Glomerular endothelial cell (primary cell): ENCODE results near the gene TYRO3. TPM values are rescaled to one million over a fixed set of nuclear protein-coding genes. Genes with fewer than 3 reads are reported as not detected.
A peak's percentile ranks its signal among the peaks of the same experiment; 100 is the strongest.
"Not testable (repeated sequence)": the region's sequence is repeated elsewhere in the genome, so short reads cannot be mapped to it uniquely, and the experiment has no call there.

Experiments
- DNase-seq: peaks from one replicate; pipeline ENCODE4 v3.0.0-alpha.2; 2011; ENCODE audit warnings: low read depth, low spot score; ENCODE audit errors: extremely low read depth
- total RNA-seq: library from RNA; depleted of rRNA; stranded (reverse); fragments of >200 nt; gene quantifications from 2 replicates; pipeline ENCODE4 v1.2.3, GENCODE V29; 2015

The TYRO3 gene
- total RNA-seq, 1 donor from 2014 or later, result 9.5 TPM

DNA sequence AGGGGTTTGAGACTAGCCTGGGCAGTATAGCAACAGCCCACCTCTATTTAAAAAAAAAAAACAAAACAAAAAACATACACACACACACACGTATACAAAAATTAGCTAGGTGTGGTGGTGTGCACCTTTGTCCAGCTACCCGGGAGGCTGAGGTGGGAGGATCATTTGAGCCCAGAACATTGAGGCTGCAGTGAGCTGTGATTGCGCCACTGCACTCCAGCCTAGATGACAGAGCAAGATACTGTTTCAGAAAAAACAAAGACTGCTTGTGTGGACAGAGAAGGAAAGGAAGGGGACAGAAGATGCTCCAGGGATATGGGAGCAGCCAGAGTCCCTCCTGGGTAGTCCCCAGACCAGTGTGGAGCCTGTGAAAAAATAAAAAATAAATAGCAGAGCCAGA, 12.9 kb downstream of the TYRO3 start:
- DNase-seq, result no peak

GRCh38 chr15:41572866-41573265, 13.9 kb downstream of the TYRO3 start:
- no peak for DNase-seq

DNA sequence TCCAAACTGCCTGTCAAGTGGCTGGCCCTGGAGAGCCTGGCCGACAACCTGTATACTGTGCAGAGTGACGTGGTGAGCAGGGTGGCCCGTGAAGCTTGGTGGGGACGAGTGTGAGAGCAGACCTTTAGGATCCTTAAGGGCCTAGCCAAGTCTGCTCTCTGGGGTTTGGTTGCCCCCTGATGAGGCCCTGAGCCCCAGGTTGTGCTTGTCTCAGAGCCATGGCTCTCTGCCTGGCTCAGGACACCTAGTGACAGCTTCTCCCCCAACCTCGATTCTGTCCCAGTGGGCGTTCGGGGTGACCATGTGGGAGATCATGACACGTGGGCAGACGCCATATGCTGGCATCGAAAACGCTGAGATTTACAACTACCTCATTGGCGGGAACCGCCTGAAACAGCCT, 14.4 kb downstream of the TYRO3 start:
- no peak for DNase-seq

DNA sequence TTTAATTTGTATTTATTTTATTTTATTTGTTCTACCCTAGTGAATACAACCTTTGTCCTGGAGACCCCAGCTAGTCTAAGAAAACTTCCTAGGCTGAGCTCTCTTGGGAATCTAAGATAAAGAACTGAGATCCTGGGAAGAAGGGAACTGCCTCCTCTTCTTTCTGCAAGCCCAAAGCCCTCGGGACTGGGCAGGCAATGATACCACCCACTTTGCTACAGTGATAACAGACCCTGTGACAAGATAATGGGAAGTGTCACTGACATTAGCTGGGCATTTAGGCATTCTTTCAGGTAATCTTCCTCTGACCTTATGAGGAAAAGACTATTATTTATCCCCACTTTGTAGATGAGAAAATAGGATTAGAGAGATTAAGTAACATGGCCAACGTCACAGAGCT, 15.1 kb downstream of the TYRO3 start:
- no peak for DNase-seq

DNA sequence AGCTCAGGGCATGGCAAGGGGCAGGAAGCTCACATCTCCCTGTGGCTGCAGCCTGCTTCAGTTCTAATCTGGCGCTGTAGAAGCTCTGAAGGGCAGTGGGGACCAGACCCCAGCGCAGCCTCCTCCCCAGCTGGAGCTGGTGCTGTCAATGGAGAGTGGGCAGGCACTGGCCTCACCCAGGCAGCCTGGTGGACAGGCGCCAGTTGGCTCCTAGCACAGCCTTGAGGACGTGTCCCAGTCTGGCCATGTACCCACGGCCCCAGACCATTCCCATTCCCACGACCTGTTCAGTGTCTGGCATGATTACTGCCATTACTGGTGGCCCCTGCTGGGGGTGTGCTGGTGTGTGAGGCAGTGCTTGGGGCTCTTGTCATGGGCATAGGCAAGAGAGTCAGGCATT, 16.3 kb downstream of the TYRO3 start:
- no peak for DNase-seq

DNA sequence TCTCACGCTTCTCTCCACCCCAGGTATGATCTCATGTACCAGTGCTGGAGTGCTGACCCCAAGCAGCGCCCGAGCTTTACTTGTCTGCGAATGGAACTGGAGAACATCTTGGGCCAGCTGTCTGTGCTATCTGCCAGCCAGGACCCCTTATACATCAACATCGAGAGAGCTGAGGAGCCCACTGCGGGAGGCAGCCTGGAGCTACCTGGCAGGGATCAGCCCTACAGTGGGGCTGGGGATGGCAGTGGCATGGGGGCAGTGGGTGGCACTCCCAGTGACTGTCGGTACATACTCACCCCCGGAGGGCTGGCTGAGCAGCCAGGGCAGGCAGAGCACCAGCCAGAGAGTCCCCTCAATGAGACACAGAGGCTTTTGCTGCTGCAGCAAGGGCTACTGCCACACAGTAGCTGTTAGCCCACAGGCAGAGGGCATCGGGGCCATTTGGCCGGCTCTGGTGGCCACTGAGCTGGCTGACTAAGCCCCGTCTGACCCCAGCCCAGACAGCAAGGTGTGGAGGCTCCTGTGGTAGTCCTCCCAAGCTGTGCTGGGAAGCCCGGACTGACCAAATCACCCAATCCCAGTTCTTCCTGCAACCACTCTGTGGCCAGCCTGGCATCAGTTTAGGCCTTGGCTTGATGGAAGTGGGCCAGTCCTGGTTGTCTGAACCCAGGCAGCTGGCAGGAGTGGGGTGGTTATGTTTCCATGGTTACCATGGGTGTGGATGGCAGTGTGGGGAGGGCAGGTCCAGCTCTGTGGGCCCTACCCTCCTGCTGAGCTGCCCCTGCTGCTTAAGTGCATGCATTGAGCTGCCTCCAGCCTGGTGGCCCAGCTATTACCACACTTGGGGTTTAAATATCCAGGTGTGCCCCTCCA, 19.1 kb downstream of the TYRO3 start:
- DNase-seq, result no peak

DNA sequence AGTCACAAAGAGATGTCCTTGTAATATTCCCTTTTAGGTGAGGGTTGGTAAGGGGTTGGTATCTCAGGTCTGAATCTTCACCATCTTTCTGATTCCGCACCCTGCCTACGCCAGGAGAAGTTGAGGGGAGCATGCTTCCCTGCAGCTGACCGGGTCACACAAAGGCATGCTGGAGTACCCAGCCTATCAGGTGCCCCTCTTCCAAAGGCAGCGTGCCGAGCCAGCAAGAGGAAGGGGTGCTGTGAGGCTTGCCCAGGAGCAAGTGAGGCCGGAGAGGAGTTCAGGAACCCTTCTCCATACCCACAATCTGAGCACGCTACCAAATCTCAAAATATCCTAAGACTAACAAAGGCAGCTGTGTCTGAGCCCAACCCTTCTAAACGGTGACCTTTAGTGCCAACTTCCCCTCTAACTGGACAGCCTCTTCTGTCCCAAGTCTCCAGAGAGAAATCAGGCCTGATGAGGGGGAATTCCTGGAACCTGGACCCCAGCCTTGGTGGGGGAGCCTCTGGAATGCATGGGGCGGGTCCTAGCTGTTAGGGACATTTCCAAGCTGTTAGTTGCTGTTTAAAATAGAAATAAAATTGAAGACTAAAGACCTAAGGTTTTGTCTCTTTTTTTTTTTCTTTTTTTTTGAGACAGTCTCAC, 19.8 kb downstream of the TYRO3 start:
- no peak for DNase-seq

- DNase-seq, result no peak
Observed at GRCh38 chr15:41581110-41581509, 22.1 kb downstream of the TYRO3 start.

- DNase-seq, result no peak
Observed at GRCh38 chr15:41583795-41584194, 24.8 kb downstream of the TYRO3 start.

GRCh38 chr15:41584636-41585126, 25.7 kb downstream of the TYRO3 start:
- DNase-seq, result no peak

- DNase-seq, result peak; percentile 22
Observed at GRCh38 chr15:41585127-41586047, 26.4 kb downstream of the TYRO3 start.

GRCh38 chr15:41586531-41587282, 27.7 kb downstream of the TYRO3 start:
- DNase-seq, result not testable (repeated sequence)

GRCh38 chr15:41589018-41589417, 30.0 kb downstream of the TYRO3 start:
- not testable (repeated sequence) for DNase-seq

- not testable (repeated sequence) for DNase-seq
Observed at GRCh38 chr15:41589571-41589970, 30.6 kb downstream of the TYRO3 start.

- DNase-seq, result not testable (repeated sequence)
Observed at GRCh38 chr15:41591217-41591616, 32.2 kb downstream of the TYRO3 start.

- not testable (repeated sequence) for DNase-seq
Observed at GRCh38 chr15:41592718-41593117, 33.7 kb downstream of the TYRO3 start.

GRCh38 chr15:41594801-41595746, 36.1 kb downstream of the TYRO3 start:
- DNase-seq, result no peak

- no peak for DNase-seq
Observed at GRCh38 chr15:41596972-41597371, 38.0 kb downstream of the TYRO3 start.

GRCh38 chr15:41597787-41598186, 38.8 kb downstream of the TYRO3 start:
- DNase-seq, result no peak
